ENCODE results near the gene DLL4.

Gene DLL4

DNA sequence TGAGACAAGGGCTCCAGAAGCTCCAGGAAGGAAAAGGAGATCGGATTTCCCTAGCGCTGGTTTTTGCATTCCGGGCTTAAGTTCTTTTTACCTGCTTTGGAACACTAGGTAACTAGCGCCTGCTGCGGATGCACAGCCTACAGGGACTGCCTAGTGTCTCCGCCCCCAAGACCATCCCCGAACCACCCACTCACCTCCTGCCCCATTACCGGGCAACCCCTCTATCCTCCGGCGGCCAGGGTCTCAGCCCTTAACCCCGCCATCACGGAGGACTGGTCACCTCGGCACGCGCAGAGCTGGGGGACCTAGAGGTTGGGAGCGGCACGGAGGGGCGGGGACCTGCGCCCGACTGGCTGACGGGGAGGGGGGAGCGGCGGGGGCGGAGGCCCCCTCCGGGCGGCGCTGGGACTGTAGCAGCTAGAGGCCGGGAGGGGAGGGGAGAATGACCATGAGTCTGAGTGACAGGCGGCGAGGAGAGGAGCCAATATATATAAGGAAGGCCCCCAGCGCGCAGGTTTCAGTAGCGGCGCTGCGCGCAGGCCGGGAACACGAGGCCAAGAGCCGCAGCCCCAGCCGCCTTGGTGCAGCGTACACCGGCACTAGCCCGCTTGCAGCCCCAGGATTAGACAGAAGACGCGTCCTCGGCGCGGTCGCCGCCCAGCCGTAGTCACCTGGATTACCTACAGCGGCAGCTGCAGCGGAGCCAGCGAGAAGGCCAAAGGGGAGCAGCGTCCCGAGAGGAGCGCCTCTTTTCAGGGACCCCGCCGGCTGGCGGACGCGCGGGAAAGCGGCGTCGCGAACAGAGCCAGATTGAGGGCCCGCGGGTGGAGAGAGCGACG lies at the start of gene DLL4:
Gene DLL4 (plus strand): TSS at position 520 of the 839 bp plus-strand sequence. CDS start 329 bp downstream, outside the sequence.
- DNase-seq = peak; percentile 65

DNA sequence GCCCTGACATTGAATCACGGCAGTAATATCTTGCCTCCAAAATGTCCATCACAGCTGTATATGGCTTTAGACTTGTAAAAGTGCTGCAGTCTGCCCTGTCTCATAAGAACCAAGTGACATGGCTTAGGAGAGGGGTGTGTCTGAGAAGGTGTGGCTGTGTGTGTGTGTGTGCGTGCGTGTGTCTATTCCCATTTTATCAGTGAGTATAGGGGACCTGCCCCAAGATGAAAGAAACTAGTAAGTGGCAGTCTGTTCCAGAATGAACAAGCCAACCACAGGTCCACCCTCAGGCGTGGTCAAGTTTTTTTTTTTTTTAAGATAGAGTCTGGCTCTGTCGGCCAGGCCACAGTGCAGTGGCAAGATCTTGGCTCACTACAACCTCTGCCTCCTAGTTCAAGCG lies 49.5 kb upstream of the DLL4 start:
- no peak for DNase-seq

DNA sequence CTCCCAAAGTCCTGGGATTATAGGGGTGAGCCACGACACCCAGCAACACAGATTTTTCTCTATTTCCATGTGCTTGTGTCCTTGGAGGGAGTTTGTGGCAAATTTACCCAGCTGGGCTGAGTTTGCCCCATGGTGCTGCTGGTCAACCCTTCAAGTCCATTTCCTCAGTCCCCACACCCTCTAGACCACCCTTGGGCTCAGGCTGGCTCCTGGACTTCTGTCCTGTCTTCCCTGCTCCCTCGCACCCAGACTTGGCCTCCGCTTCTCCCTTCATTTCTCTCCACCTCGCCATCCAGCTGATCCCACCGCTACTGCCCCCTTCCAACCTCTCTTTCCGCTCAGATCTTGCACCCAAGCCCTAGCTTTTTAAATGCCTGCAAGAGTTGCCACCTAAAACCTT lies 47.8 kb upstream of the DLL4 start:
- DNase-seq = no peak

DNA sequence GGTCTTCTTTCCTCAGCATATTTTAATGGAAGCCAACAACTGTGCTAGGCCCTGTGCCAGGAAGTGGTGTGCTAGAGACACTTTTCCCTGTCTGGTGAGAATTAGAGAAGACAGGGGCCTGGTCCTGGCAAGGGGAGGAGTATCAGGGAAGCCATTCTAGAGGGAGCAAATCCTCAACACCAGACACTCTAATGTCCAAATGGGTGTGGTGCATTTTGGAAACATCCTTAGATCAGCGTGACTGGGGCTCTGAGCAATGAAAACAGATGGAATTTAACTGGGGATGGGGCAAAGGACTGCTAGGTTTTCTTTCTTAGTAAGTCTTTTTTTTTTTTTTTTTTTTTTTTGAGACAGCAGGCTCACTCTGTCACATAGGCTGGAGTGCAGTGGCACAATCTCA lies 42.6 kb upstream of the DLL4 start:
- DNase-seq = no peak

DNA sequence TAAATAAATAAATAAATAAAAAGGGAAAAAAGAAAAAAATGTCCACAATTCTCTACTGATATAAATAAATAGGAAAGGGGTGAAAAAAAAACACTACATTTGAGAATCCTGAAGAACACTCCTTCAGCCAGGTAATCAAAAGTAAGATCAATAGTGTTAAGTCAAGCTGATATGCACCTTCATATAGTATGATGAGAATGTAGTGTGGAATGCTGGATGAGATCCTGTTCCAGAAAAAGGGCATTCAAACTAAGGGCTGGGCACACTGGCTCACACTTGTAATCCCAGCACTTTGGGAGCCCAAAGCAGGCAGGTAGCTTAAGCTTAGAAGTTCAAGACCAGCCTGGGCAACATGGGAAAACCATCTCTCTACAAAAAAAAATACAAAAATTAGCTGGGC lies 40.0 kb upstream of the DLL4 start:
- no peak for DNase-seq

DNA sequence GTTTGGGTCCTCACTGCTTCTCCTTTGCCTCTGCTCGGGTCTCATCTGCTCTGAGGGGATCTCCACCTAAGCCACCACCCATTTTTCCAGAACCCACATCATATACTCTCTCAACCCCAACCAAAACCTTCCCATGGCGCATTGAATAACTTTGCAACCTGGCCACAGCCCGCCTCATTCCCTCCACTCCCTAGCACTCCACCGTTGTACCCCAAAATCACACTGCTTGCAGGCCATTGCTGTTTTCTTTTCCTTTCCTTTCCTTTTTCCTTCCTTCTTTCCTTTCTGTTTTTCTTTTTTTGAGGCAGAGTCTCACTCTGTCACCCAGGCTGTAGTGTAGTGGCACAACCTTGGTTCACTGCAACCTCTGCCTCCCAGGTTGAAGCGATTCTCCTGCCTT lies 38.0 kb upstream of the DLL4 start:
- DNase-seq = no peak

DNA sequence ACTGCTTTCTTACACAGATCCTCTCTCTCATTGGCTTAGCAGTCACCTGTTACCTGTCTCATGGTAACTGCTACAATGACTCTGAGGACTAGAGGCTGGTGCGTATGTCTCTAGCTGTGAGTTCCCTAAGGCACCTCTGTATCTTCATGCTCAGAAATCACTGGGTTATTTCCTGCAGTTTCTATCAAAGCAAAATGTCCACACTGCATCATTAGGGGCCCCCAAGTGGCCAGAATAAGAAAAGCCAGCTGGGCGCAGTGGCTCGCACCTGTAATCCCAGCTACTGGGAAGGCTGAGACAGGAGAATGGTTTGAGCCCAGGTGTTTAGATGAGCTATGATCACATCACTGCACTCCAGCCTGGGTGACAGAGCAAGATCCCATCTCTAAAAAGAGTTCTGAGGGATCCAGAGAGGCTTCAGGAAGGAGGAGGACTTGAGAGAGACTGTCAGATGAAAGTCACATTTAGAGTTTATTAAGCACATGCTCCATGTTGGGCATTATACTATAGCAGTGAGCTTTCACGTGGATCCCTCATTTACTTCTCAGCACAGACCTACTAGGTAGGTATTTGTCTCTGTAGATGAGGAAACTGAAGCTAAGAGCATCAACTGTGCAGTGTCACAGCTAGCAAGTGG lies 37.2 kb upstream of the DLL4 start:
- no peak for DNase-seq

DNA sequence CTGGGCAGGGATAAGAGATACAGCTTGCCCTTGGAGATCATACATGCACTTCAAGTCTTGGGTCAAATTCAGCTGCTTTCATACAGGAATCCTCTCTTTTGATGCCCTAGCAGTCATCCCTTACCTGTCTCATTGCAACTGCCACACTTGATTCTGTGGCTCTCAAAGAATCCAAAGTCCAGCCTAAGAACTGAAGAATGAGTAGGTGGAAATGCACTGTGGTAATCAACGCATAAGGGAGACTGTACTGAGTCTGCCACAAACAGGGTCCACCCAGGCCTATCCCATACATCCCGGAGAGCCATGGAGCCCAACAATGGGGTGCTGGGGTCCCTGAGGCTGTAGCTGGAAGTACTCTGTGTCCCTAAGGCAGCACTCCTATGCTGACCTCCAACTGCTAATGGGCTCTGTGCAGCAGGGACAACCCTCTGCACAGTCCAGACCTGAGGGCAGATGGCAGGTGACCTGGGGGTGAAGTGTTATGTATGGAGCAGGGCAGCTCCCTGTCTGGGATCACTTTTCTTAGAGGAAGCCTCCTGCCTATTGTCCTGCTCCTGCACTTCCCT lies 36.6 kb upstream of the DLL4 start:
- DNase-seq = no peak

DNA sequence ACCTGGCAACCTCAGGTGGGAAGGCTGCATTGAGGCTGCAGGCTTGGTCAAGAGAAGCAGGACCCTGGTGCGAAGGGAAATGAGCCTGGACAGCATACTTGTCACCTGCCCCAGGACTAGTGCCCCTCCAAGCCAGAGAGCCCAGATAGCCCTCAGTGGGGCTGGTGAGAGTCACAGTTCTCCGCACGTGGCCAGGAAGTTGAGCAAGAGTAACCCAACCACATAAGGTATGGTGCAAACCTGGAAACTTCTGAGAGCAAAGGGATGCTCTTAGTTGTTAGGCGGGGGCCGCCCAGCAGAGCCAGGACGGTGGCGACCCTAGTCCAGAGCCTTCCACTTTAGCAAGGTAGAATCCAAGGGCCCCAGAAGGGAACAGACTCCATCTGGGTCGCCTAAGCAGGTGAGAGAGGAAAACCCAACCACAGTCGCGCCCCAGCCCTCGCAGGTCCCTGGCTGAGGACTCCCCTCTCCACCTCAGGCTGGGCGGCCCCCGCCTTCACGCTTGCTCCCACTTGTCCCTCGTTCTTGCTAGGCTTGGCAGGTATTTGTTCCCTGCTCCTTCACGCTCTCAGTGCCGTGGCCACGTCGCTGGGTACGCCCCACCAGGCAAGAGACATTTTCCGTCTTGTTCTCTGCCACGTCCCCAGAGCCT lies 36.0 kb upstream of the DLL4 start:
- DNase-seq = no peak

DNA sequence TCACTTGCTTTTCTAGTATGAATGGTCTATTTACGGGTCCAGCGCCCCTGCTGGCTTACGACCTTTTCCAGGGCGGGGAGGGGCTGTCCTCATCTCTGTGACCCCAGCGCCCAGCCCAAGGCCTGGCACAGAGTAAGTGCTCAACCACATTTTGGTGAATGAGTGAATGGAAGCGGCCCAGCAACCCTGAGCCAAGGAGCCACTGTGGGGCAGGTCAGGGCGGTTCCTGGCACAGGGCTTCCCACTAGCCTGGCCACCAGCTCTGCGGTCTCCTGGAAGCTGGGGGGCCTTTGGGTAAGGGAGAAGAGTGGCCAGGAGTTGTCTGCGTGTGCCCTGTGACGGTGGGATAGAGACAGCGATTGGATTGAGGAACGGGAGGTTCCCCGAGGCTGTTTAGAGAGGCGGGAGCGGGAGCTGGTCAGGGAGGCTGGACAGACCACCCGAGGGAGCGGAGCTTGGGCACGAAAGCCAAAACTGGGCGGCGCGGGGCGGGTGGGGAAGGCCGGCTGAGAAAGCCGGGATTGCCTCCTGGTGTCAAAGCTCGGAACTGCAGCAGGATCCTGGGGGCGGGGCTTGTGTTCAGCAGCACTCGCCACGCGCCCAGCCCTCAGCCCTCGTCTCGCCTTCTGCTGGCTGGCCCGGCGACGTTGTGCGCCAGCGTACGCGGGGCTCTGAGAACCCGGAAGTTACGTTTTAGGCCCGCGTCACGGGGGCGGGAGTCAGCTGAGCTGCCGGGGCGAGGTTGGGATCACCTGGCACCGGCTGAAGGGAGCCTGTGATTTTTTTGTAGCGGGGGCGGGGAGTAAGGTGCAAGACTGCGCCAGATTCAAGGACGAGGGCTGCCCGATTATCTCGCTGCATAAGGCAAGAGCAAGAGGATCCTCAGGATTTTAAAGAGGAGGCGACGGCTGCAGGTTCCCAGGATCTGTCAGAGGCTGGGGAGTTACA lies 35.1 kb upstream of the DLL4 start, which contains the start of gene VPS18:
Gene VPS18 (plus strand): TSS at position 718 of the 948 bp plus-strand sequence. CDS start 319 bp downstream, outside the sequence.
- peak; percentile 80 for DNase-seq

DNA sequence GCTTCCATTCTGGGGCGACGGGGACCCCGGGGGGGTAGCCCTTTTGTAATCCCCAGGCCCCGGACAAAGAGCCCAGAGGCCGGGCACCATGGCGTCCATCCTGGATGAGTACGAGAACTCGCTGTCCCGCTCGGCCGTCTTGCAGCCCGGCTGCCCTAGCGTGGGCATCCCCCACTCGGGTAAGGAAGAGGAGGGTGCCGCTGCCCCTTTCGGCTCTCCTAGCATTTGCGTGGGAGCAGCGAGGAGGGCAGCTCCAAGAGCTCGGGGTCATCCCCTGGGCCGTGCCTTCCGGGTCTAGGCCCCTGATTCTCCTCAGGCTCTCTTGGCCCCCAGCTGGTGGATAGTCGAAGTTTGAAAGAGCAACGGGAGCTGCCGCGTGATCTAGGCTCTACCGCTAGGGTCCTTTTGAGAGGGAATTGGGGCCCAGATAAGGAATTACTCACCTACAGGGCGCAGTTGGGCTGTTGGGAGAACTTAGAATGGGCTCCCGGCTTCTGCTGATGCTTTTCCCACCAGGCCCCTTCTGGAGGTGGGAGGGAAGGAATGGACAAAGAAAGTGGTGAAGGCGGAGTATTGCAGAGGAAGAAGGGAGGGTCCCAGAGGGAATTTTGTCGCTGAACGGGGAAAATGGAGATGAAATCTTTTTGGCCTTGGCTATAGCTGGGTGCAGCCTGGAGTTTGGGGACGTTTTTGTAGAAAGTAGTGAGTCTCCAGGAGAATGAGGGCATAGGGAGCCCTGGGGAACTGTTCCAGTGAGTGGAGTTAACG lies 34.3 kb upstream of the DLL4 start:
- no peak for DNase-seq

DNA sequence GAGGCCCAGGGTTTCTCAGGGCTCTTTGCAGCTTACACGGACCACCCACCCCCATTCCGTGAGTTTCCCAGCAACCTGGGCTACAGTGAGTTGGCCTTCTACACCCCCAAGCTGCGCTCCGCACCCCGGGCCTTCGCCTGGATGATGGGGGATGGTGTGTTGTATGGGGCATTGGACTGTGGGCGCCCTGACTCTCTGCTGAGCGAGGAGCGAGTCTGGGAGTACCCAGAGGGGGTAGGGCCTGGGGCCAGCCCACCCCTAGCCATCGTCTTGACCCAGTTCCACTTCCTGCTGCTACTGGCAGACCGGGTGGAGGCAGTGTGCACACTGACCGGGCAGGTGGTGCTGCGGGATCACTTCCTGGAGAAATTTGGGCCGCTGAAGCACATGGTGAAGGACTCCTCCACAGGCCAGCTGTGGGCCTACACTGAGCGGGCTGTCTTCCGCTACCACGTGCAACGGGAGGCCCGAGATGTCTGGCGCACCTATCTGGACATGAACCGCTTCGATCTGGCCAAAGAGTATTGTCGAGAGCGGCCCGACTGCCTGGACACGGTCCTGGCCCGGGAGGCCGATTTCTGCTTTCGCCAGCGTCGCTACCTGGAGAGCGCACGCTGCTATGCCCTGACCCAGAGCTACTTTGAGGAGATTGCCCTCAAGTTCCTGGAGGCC lies 29.5 kb upstream of the DLL4 start:
- no peak for DNase-seq

DNA sequence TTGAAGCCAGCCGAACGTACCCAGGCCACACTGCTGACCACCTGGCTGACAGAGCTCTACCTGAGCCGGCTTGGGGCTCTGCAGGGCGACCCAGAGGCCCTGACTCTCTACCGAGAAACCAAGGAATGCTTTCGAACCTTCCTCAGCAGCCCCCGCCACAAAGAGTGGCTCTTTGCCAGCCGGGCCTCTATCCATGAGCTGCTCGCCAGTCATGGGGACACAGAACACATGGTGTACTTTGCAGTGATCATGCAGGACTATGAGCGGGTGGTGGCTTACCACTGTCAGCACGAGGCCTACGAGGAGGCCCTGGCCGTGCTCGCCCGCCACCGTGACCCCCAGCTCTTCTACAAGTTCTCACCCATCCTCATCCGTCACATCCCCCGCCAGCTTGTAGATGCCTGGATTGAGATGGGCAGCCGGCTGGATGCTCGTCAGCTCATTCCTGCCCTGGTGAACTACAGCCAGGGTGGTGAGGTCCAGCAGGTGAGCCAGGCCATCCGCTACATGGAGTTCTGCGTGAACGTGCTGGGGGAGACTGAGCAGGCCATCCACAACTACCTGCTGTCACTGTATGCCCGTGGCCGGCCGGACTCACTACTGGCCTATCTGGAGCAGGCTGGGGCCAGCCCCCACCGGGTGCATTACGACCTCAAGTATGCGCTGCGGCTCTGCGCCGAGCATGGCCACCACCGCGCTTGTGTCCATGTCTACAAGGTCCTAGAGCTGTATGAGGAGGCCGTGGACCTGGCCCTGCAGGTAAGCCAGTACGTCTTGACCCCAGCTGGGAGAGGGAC lies 28.7 kb upstream of the DLL4 start:
- no peak for DNase-seq

DNA sequence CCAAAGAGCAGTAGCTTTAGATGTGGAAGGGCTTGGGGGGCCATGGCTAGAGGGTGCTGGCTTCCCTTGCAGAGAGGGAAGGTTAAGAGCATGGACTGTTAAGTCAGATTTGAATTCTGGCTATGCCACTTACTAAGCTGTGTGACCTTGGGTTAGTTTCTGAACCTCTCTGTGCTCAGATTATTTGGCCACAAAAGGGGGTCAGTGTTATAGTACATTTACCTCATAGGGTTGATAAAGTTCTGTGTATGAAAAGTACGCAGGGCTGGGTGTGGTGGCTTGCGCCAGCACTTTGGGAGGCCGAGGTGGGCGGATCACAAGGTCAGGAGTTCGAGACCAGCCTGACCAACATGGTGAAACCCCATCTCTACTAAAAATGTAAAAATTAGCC lies 28.1 kb upstream of the DLL4 start:
- no peak for DNase-seq

DNA sequence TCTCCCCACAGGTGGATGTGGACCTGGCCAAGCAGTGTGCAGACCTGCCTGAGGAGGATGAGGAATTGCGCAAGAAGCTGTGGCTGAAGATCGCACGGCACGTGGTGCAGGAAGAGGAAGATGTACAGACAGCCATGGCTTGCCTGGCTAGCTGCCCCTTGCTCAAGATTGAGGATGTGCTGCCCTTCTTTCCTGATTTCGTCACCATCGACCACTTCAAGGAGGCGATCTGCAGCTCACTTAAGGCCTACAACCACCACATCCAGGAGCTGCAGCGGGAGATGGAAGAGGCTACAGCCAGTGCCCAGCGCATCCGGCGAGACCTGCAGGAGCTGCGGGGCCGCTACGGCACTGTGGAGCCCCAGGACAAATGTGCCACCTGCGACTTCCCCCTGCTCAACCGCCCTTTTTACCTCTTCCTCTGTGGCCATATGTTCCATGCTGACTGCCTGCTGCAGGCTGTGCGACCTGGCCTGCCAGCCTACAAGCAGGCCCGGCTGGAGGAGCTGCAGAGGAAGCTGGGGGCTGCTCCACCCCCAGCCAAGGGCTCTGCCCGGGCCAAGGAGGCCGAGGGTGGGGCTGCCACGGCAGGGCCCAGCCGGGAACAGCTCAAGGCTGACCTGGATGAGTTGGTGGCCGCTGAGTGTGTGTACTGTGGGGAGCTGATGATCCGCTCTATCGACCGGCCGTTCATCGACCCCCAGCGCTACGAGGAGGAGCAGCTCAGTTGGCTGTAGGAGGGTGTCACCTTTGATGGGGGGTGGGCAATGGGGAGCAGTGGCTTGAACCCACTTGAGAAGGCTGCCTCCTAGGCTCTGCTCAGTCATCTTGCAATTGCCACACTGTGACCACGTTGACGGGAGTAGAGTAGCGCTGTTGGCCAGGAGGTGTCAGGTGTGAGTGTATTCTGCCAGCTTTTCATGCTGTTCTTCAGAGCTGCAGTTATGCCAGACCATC lies 26.3 kb upstream of the DLL4 start:
- no peak for DNase-seq

DNA sequence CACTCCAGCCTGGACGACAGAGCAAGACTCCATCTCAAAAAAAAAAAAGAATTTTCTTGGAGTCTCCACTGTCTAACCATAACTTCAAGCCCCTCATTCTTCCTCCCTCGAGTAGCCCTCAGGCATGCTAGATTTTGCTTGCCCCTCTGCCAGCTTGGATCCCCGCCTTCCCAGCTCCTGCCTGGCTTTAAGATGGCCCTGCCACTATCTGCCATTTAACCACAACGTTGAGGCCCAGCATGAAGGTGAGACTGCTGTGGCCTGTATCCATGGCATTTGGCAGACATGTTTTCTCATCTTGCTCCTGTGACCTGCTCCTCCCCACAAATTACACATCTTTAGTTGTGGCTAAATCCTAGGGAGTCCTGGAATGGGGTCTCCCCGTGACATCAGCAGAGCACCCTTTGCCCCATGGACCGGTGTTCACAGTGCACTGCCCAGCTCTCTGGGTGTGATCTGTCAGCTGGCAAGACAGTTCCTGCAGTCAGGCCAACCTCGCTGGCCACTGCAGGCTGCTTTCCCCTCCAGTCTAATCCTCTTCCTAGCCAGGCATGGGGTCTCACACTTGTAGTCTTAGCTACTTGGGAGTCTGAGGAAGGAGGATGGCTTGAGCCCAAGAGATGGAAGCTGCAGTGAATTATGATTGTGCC lies 24.5 kb upstream of the DLL4 start:
- no peak for DNase-seq

DNA sequence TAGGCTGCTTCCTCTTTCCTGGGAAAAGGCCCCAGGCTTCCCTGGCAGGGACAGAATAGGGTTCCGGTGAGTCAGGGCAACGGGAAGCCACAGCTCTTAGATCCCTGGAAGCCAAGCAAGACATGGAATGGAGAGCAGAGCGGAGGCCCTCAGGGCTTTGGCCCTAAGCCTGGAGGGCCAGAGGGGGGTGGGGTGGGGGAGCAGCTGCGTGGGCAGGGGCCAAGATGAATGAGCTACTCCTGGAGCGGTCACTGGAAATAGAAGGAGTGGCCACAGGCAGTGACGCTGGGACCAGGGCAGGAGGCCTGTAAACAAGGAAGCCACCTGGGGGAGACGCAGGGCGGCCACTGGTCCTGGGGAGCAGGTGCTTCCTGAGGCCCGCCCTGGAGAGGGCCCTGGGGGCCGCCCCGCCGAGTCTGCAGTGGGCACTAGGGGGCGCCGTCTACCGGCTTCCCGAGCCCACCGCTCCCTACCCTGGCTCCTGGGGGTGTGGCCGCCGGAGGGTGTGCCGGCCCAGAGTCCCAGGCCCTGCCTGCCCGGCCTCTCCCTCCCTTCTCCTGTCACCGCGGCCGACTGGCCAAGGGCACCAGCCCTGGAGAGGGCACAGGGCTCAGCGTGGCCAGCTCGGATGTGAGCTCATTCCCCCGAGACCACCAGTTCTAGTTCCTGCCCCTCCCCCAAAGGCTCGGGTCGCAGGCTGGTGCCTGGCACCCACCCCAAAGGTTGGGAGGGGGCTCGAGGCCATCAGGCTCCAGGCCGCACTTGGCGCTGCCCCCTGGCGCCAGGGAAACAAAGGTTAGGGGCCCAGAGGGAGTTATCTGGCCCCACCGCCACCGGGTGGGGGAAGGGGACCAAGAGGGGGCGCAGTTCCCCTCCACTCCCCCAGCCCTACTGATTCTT lies 22.8 kb upstream of the DLL4 start:
- peak; percentile 54 for DNase-seq
